PC-3 (cell line): ENCODE measurements around the gene CTSG. TPM values are rescaled to one million over a fixed set of nuclear protein-coding genes. Genes with fewer than 3 reads are reported as not detected.

Experiments used
- ATAC-seq: fragments of 200-7000 bp; cut with Tn5 transposase; 2 replicates; pipeline ENCODE4 v1.9.1; 2020; ENCODE audit warnings: mild to moderate bottlenecking, moderate library complexity
- BruUV-seq: library from RNA; stranded (reverse); fragments of 400-500 nt; replicated peaks from 2 replicates; lab custom pipeline; 2021; lab: Mats Ljungman, UMichigan
- CTCF ChIA-PET: fragments of 300-600 bp; sonication (Branson Sonifier 250); formaldehyde crosslinking; loops from one replicate; lab custom pipeline; 2022; ENCODE audit warnings: antibody characterized with exemption; lab: Charles Lee
- POLR2A ChIA-PET: fragments of 300-600 bp; sonication (Branson Sonifier 250); formaldehyde crosslinking; loops from one replicate; lab custom pipeline; 2022; ENCODE audit warnings: antibody characterized with exemption; ENCODE audit not compliant: unreplicated experiment; lab: Charles Lee
- DNase-seq: peaks from one replicate; pipeline ENCODE4 v3.0.0-alpha.2; 2015
- H2AFZ ChIP-seq: fragments of 300-600 bp; sonication (generic); 2 replicates; pipeline ENCODE4 v1.6.0; 2016; ENCODE audit warnings: antibody characterized with exemption, low read length
- H3F3A ChIP-seq: fragments of 300-600 bp; sonication (generic); one replicate; pipeline ENCODE4 v1.6.0; 2017; ENCODE audit warnings: antibody characterized with exemption, low read length, control low read depth, mild to moderate bottlenecking; ENCODE audit not compliant: unreplicated experiment
- H3K27ac ChIP-seq: fragments of 300-600 bp; sonication (generic); 2 replicates; pipeline ENCODE4 v1.5.1; 2016; ENCODE audit warnings: mild to moderate bottlenecking, low read length
- H3K27me3 ChIP-seq: fragments of 300-600 bp; sonication (generic); 2 replicates; pipeline ENCODE4 v1.6.1; 2016; ENCODE audit warnings: low read length, mixed read lengths
- H3K36me3 ChIP-seq: fragments of 300-600 bp; sonication (generic); 2 replicates; pipeline ENCODE4 v1.6.1; 2016; ENCODE audit warnings: low read depth, mixed run types, low read length, mixed read lengths
- H3K4me1 ChIP-seq: fragments of 300-600 bp; sonication (generic); 2 replicates; pipeline ENCODE4 v1.5.1; 2016; ENCODE audit warnings: low read length; ENCODE audit not compliant: insufficient read depth
- H3K4me2 ChIP-seq: fragments of 300-600 bp; sonication (generic); 2 replicates; pipeline ENCODE4 v1.6.0; 2016; ENCODE audit warnings: low read length
- H3K4me3 ChIP-seq: fragments of 300-600 bp; sonication (generic); 2 replicates; pipeline ENCODE4 v1.5.1; 2016; ENCODE audit warnings: mild to moderate bottlenecking, low read length, mixed read lengths
- H3K79me2 ChIP-seq: fragments of 300-600 bp; sonication (generic); 2 replicates; pipeline ENCODE4 v1.6.1; 2017; ENCODE audit warnings: low read length, mixed read lengths
- H3K9ac ChIP-seq: fragments of 300-600 bp; sonication (generic); 2 replicates; pipeline ENCODE4 v1.6.0; 2016; ENCODE audit warnings: mild to moderate bottlenecking, low read length
- H3K9me2 ChIP-seq: fragments of 300-600 bp; sonication (generic); replicated peaks from 2 replicates; pipeline ENCODE4 v1.6.1; 2016; ENCODE audit warnings: mixed run types, low read length, mixed read lengths
- H3K9me3 ChIP-seq: fragments of 300-600 bp; sonication (generic); 2 replicates; pipeline ENCODE4 v1.6.1; 2016; ENCODE audit warnings: low read length, mixed read lengths
- H4K20me1 ChIP-seq: fragments of 300-600 bp; sonication (generic); 2 replicates; pipeline ENCODE4 v1.6.1; 2016; ENCODE audit warnings: low read length, mixed read lengths
- CTCF ChIP-seq: fragments of 300-600 bp; sonication (generic); conservative IDR thresholded peaks from 2 replicates; pipeline ENCODE4 v1.5.1; 2017; ENCODE audit warnings: antibody characterized with exemption, low read depth, mild to moderate bottlenecking, low read length
- EZH2 ChIP-seq: fragments of 300-600 bp; sonication (generic); IDR thresholded peaks from one replicate; pipeline ENCODE4 v1.6.1; 2017; ENCODE audit warnings: antibody characterized with exemption, mild to moderate bottlenecking, low read length; ENCODE audit not compliant: unreplicated experiment
- EZH2phosphoT487 ChIP-seq: fragments of 300-600 bp; sonication (generic); IDR thresholded peaks from 2 replicates; pipeline ENCODE4 v1.6.1; 2018; ENCODE audit warnings: mild to moderate bottlenecking, antibody characterized with exemption, low read length, borderline replicate concordance
- intact Hi-C: fragments of 100-400 bp; cut with micrococcal nuclease; formaldehyde crosslinking; loops from 2 replicates; pipeline ENCODE4 v1.9.0; 2023
- total RNA-seq: library from RNA; depleted of rRNA; stranded (reverse); fragments of >200 nt; gene quantifications from 2 replicates; pipeline ENCODE4 v1.2.3, GENCODE V29; 2014

Gene CTSG
- total RNA-seq, 1 experiment from 2014 or later, result not detected

- Histone ChIP-seq H3K36me3 (no peaks in the 10 kb centered on the region), H3K9me2 (no peaks in the 10 kb centered on the region), H4K20me1 (no peaks in the 10 kb centered on the region), H3K4me2 (no peak overlapping the region), H2AFZ (no peak overlapping the region), H3K79me2 (no peaks in the 10 kb centered on the region), H3K4me1 (no peaks in the 10 kb centered on the region), H3K9me3 (no peaks in the 10 kb centered on the region), H3K9ac (no peak overlapping the region), H3K4me3 (no peak overlapping the region), H3F3A (no peaks in the 10 kb centered on the region), H3K27me3 (peaks cover 51% of the 10 kb centered on the region), H3K27ac (no peak overlapping the region)
- ATAC-seq (no peak), DNase-seq (no peak)
- CTCF ChIA-PET, result no interaction called here
- BruUV-seq, result no TSS peak
- POLR2A ChIA-PET, result no interaction called here
- intact Hi-C loops, result no loop called here
- TF ChIP-seq EZH2 (no peak), CTCF (no peak), EZH2phosphoT487 (no peak)
Observed at GRCh38 chr14:24576771-24577170, 721 bp upstream of the CTSG start.

- Histone ChIP-seq H3K9me3 (no peaks in the 10 kb centered on the region), H4K20me1 (no peaks in the 10 kb centered on the region), H3K4me2 (no peak overlapping the region), H3K9ac (no peak overlapping the region), H3K79me2 (no peaks in the 10 kb centered on the region), H3K4me1 (no peaks in the 10 kb centered on the region), H3K36me3 (no peaks in the 10 kb centered on the region), H3K9me2 (no peaks in the 10 kb centered on the region), H3K4me3 (no peak overlapping the region), H3K27me3 (peaks cover 51% of the 10 kb centered on the region), H3K27ac (no peak overlapping the region), H3F3A (no peaks in the 10 kb centered on the region), H2AFZ (no peak overlapping the region)
- ChIA-PET POLR2A (no interaction called here), CTCF (no interaction called here)
- ATAC-seq, result no peak
- BruUV-seq, result no TSS peak
- DNase-seq, result no peak
- intact Hi-C loops, result no loop called here
- TF ChIP-seq EZH2phosphoT487 (no peak), CTCF (no peak), EZH2 (no peak)
Observed at GRCh38 chr14:24574206-24574774, 1.8 kb downstream of the CTSG start.

- no peak overlapping the region for H3K4me3 ChIP-seq
- no peaks in the 10 kb centered on the region for H3K27me3 ChIP-seq
- H3K4me2 ChIP-seq, result no peak overlapping the region
- DNase-seq (no peak), ATAC-seq (no peak)
- no TSS peak for BruUV-seq
- POLR2A ChIA-PET, result no interaction called here
- H3K27ac ChIP-seq, result no peak overlapping the region
- no peaks in the 10 kb centered on the region for H3K9me3 ChIP-seq
- TF ChIP-seq CTCF, result no peak
- TF ChIP-seq EZH2phosphoT487, result no peak
- TF ChIP-seq EZH2, result no peak
- no peaks in the 10 kb centered on the region for H3K36me3 ChIP-seq
- H3K4me1 ChIP-seq, result no peaks in the 10 kb centered on the region
- H2AFZ ChIP-seq, result no peak overlapping the region
- H3K79me2 ChIP-seq, result no peaks in the 10 kb centered on the region
- no peak overlapping the region for H3K9ac ChIP-seq
- no peaks in the 10 kb centered on the region for H3F3A ChIP-seq
- no peaks in the 10 kb centered on the region for H4K20me1 ChIP-seq
- intact Hi-C loops, result no loop called here
- CTCF ChIA-PET, result no interaction called here
- no peaks in the 10 kb centered on the region for H3K9me2 ChIP-seq
Observed at GRCh38 chr14:24566318-24566717, 9.7 kb downstream of the CTSG start.
